ENCODE data around the gene HELZ. TPM values are rescaled to one million over a fixed set of nuclear protein-coding genes. Genes with fewer than 3 reads are reported as not detected.
"Not testable (repeated sequence)": the region's sequence is repeated elsewhere in the genome, so short reads cannot be mapped to it uniquely, and the experiment has no call there.

Gene HELZ
- total and polyA plus RNA-seq, 10 donors = 2.5 to 154 (median 88.7) TPM

GRCh38 chr17:67272312-67273047 lies 27.5 kb upstream of the HELZ start:
- intact Hi-C loops (cut with DNase I; ENCODE audit: low total_unique reads) = no loop called here
- WGBS, 5 donors = 85 to 90% (median 86%) methylated on average over 13 of the region's 13 CpGs
- H3K9me3 ChIP-seq = no peaks in the 10 kb centered on the region
- H3K4me1 ChIP-seq = peaks cover 0 to 4% (median 0%) of the 10 kb centered on the region in 6 donors
- no peaks in the 10 kb centered on the region for H3K36me3 ChIP-seq
- TF ChIP-seq POLR2A (IDR thresholded peaks at IDR 0.05) (no peak), CTCF (IDR thresholded peaks at IDR 0.05 in 8 of 11, conservative IDR thresholded peaks at IDR 0.05 in 3 of 11) (peak in 3 of 11 experiments; percentile 11 to 31 (median 22))
- DNase-seq = no peak
- no peak overlapping the region for H3K27ac ChIP-seq
- H3K27me3 ChIP-seq (replicated peaks in 1 of 7) = no peaks in the 10 kb centered on the region
- H3K4me3 ChIP-seq = no peak overlapping the region

DNA sequence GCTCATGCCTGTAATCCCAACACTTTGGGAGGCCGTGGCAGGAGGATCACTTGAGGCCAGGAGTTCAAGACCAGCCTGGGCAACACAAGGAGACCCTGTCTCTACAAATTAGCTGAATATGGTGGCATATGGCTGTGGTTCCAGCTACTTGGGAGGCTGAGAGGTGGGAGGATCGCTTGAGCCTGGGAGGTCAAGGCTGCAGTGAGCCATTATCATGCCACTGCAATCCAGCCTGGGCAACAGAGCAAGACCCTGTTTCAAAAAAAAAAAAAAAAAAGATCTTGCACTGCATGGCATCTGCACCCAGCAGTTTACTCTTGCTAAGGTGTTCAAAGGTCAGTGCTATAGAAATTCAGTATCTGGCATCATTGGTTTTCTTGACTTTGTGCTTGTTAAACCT lies 26.2 kb upstream of the HELZ start:
- intact Hi-C loops (cut with DNase I; ENCODE audit: low total_unique reads); DNase-seq: not testable (repeated sequence)

GRCh38 chr17:67270416-67270815 lies 25.4 kb upstream of the HELZ start:
- TF ChIP-seq POLR2A (IDR thresholded peaks at IDR 0.05) (no peak), CTCF (IDR thresholded peaks at IDR 0.05 in 8 of 11, conservative IDR thresholded peaks at IDR 0.05 in 3 of 11) (no peak), POLR2AphosphoS5 (IDR thresholded peaks at IDR 0.05) (no peak)
- Histone ChIP-seq H3K4me3 (no peak overlapping the region), H3K4me1 (peaks cover 0 to 4% (median 0%) of the 10 kb centered on the region in 6 donors), H3K27ac (no peak overlapping the region), H3K9me3 (no peaks in the 10 kb centered on the region), H3K27me3 (replicated peaks in 1 of 7) (no peaks in the 10 kb centered on the region), H3K36me3 (no peaks in the 10 kb centered on the region)
- 46 to 64% (median 51%) methylated on average over 6 of the region's 6 CpGs for WGBS, 5 donors
- no peak for DNase-seq
- intact Hi-C loops (cut with DNase I; ENCODE audit: low total_unique reads) = no loop called here

More for the DNA sequence above, 26.2 kb upstream of the HELZ start:
- not testable (repeated sequence) for H3K36me3 ChIP-seq; H3K27me3 ChIP-seq (replicated peaks in 1 of 7); H3K4me1 ChIP-seq; H3K27ac ChIP-seq; H3K9me3 ChIP-seq; H3K4me3 ChIP-seq
- WGBS, 5 donors = 87 to 100% (median 95%) methylated on average over 1 to 2 of the region's 2 CpGs

DNA sequence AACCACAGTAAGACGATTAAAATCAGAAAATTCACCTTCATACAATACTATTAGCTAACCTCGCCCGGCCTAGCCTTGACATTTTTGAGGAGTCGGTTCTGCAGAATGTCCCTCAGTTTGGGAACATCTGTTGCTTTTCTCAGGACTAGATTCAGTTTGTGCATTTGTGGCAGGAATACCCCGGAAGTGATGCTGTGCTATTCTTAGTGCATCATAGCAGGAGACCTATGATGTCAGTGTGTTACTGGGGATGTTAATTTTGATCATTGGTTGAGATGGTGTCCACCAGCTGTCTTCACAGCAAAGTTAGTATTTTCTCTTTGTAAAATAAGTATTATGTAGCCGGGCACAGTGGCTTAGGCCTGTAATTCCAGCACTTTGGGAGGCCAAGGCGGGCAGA lies 21.5 kb upstream of the HELZ start:
- Histone ChIP-seq H3K27ac (no peak overlapping the region), H3K27me3 (replicated peaks in 1 of 7) (no peaks in the 10 kb centered on the region), H3K4me3 (no peak overlapping the region), H3K36me3 (no peaks in the 10 kb centered on the region), H3K4me1 (peaks cover 0 to 6% (median 0%) of the 10 kb centered on the region in 6 donors), H3K9me3 (no peaks in the 10 kb centered on the region)
- DNase-seq = no peak
- intact Hi-C loops (cut with DNase I; ENCODE audit: low total_unique reads) = no loop called here
- TF ChIP-seq CTCF (IDR thresholded peaks at IDR 0.05 in 8 of 11, conservative IDR thresholded peaks at IDR 0.05 in 3 of 11) = no peak
- TF ChIP-seq POLR2A (IDR thresholded peaks at IDR 0.05) = no peak
- no peak for TF ChIP-seq POLR2AphosphoS5 (IDR thresholded peaks at IDR 0.05)
- 85 to 90% (median 86%) methylated on average over 7 of the region's 7 CpGs for WGBS, 5 donors
